ENCODE data around the gene SCYL1. TPM values are rescaled to one million over a fixed set of nuclear protein-coding genes. Genes with fewer than 3 reads are reported as not detected.
A peak's percentile ranks its signal among the peaks of the same experiment; 100 is the strongest.

The SCYL1 gene
- total RNA-seq, result 10 to 100 TPM; 55.0 to 62.3 TPM

DNA sequence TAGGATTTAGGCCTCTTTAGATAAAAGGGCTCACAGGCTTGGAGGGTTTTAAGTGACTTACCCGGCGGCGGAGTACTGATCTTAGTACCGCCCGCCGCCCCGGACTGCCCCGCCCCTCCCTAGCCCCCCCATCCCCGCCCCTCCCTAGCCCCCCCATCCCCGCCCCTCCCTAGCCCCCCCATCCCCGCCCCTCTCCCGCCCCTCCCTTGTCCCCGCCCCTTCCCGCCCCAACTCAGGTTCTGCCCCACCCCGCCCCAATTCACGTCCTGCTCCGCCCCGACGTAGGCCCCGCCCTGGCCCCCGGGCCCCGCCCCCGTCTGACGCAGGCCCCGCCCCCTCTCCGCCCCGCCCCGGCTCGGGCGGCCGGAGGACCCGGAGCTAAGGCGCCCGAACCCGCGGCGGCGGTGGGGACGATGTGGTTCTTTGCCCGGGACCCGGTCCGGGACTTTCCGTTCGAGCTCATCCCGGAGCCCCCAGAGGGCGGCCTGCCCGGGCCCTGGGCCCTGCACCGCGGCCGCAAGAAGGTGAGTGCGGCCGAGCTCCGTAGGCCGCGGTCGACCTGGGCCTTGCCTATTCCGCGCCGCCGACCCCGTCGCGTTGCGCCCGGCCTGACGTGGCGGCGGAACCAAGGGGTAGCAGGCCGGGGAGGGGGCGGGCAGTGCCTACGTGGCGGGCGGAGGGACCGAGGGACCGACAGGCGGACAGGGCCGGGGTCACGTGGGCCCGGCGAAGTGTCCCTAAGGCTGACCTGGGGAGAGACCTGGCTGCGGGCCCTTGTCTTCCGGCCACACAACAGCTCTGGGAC lies at the start of gene SCYL1:
SCYL1 (plus strand) TSS at position 343 of the 805 bp plus-strand sequence; CDS start at position 414, 71 bp downstream.
- H3K27ac ChIP-seq, result peak within 1 kb of the TSS; percentile 57 to 90 (median 80)
- no peaks in the 10 kb centered on the region for H3K9me3 ChIP-seq
- intact Hi-C loops (cut with DNase I), result no loop called here

GRCh38 chr11:65476632-65477148 lies 48.2 kb upstream of the SCYL1 start:
- ATAC-seq, result peak; percentile 1
- Histone ChIP-seq H3K9me3 (no peaks in the 10 kb centered on the region), H3K27me3 (no peaks in the 10 kb centered on the region), H3K36me3 (replicated peaks in 1 of 2; ENCODE audit: insufficient read depth in 1 of 2, low read depth in 2 of 2) (no peaks in the 10 kb centered on the region), H3K27ac (peak overlapping the region; percentile 99 to 100 (median 99)), H3K4me1 (peaks cover 53% of the 10 kb centered on the region), H3K4me3 (peak overlapping the region; percentile 20 to 77)
- DNase-seq, result peak in 3 of 4 donors; percentile 42 to 53 (median 45)
- intact Hi-C loops (cut with DNase I), result no loop called here
- TF ChIP-seq POLR2A (IDR thresholded peaks at IDR 0.05), result no peak
- TF ChIP-seq, protein P1, sequence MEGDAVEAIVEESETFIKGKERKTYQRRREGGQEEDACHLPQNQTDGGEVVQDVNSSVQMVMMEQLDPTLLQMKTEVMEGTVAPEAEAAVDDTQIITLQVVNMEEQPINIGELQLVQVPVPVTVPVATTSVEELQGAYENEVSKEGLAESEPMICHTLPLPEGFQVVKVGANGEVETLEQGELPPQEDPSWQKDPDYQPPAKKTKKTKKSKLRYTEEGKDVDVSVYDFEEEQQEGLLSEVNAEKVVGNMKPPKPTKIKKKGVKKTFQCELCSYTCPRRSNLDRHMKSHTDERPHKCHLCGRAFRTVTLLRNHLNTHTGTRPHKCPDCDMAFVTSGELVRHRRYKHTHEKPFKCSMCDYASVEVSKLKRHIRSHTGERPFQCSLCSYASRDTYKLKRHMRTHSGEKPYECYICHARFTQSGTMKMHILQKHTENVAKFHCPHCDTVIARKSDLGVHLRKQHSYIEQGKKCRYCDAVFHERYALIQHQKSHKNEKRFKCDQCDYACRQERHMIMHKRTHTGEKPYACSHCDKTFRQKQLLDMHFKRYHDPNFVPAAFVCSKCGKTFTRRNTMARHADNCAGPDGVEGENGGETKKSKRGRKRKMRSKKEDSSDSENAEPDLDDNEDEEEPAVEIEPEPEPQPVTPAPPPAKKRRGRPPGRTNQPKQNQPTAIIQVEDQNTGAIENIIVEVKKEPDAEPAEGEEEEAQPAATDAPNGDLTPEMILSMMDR (IDR thresholded peaks at IDR 0.05), result no peak
- 9% methylated on average over 10 of the region's 10 CpGs for WGBS, 2 donors

More for the DNA sequence above, at the start of gene SCYL1:
- peaks cover 34% of the 10 kb centered on the region for H3K4me1 ChIP-seq
- H3K36me3 ChIP-seq (replicated peaks in 1 of 2; ENCODE audit: insufficient read depth in 1 of 2, low read depth in 2 of 2), result no peaks in the 10 kb centered on the region
- peak; percentile 32 to 75 (median 60) for TF ChIP-seq POLR2A (IDR thresholded peaks at IDR 0.05)
- TF ChIP-seq, protein P1 (IDR thresholded peaks at IDR 0.05), result no peak
- WGBS, 2 donors, result 1% methylated on average over 33 to 70 of the region's 82 CpGs
- DNase-seq, result peak; percentile 75 to 84 (median 82)
- no peaks in the 10 kb centered on the region for H3K27me3 ChIP-seq
- ATAC-seq, result peak; percentile 93
- H3K4me3 ChIP-seq, result peak within 1 kb of the TSS; percentile 56 to 64

DNA sequence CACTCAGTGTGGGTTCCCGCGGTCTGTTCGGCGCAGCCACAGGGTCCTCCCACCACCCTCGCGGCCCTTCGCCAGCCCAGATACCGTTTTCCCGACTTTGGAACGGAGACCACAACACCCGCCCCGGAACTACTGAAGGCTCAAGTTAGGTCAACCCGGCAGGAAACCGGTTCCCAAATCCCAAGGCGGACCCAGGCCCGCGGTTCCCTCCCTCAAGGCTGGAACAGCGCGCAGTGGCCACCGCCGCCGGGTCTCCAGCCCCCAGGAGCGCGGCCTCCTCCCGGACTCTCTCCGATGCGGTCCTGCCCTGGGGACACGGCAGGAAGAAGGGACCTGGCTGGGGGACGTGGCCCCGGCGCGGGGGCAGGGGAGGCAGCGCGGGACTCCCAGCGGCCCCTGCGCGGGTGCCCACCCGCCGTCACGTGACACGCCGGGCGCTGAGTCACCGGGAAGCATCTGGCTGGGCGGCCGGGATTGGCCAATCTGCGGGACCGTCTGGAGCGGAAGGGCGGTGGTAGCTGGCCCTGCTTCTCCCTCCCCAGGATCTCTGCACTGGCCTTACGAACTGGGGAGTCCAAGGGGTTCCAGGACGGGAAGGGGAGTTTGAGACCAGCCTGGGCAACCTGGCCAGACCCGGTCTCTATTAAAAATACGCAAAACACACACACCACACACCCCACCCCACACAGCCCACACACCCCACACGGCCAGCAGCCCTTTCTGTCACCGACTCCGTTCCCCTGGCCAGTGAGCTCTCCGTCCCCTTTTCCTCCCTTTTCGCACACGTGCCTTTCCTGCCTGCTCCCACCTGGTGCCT lies 47.5 kb upstream of the SCYL1 start:
- Histone ChIP-seq H3K27ac (peak overlapping the region; percentile 99 to 100 (median 99)), H3K4me1 (peaks cover 46% of the 10 kb centered on the region), H3K9me3 (no peaks in the 10 kb centered on the region), H3K4me3 (peak overlapping the region; percentile 20 to 77), H3K27me3 (no peaks in the 10 kb centered on the region), H3K36me3 (replicated peaks in 1 of 2; ENCODE audit: insufficient read depth in 1 of 2, low read depth in 2 of 2) (no peaks in the 10 kb centered on the region)
- WGBS, 2 donors, result 0 to 1% methylated on average over 9 to 55 of the region's 60 CpGs
- intact Hi-C loops (cut with DNase I), result no loop called here
- peak; percentile 95 to 98 (median 97) for DNase-seq
- peak; percentile 90 for ATAC-seq
- TF ChIP-seq, protein P1 (IDR thresholded peaks at IDR 0.05), result peak in 1 of 7 experiments; percentile 16
- TF ChIP-seq POLR2A (IDR thresholded peaks at IDR 0.05), result peak; percentile 96 to 98 (median 97)

DNA sequence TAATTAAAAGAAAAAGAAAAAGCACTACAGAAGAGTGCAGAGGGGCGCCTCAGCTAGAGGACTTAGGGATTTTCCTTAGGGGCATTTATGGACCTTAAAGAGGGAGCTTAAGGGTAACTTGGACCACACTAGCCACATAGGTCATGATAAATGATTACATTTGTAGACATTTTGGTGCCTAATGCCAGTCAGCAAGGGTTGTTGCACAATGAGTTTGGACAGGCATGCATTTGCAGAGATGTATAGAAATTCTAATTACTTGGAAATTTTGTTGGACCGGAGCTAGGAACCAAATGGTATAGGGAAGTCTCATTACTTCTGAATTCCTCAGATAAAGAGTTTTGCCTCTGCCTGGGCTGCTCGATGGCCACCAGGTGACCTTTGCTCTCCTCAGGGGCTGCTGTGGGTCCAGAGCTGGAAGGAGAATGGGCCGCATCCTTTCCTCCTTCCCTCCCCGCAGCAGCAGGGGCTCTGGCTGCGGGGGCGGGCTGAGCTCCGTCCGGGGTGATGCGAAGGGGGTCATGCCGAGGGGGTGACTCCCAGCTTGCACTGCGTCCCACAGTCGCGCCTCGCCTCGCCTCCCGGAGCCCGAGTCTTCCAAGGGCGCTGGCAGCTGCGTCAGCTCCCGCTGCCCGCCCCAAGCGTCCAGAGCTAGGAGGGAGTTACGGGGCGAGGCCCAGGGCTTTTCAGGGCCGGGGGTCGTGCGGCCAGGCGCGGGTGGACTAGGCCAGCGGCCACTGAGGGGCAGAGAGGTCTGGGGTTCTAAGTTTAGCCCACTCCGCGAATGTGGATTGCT lies 46.3 kb upstream of the SCYL1 start:
- peak; percentile 55 to 66 (median 57) for DNase-seq
- Histone ChIP-seq H3K36me3 (replicated peaks in 1 of 2; ENCODE audit: insufficient read depth in 1 of 2, low read depth in 2 of 2) (no peaks in the 10 kb centered on the region), H3K4me1 (peaks cover 40% of the 10 kb centered on the region), H3K9me3 (no peaks in the 10 kb centered on the region), H3K27ac (peak overlapping the region; percentile 98 to 99 (median 99)), H3K4me3 (no peak overlapping the region), H3K27me3 (no peaks in the 10 kb centered on the region)
- TF ChIP-seq, protein P1 (IDR thresholded peaks at IDR 0.05), result no peak
- TF ChIP-seq POLR2A (IDR thresholded peaks at IDR 0.05), result no peak
- intact Hi-C loops (cut with DNase I), result no loop called here
- ATAC-seq, result no peak
- 30 to 51% methylated on average over 18 to 33 of the region's 33 CpGs for WGBS, 2 donors

Data from body of pancreas (tissue), 4 donors.